Measurements from ENCODE around the gene CAGE1. TPM values are rescaled to one million over a fixed set of nuclear protein-coding genes. Genes with fewer than 3 reads are reported as not detected.

Gene CAGE1
- total RNA-seq, 2 donors from 2014 or later: not detected

DNA sequence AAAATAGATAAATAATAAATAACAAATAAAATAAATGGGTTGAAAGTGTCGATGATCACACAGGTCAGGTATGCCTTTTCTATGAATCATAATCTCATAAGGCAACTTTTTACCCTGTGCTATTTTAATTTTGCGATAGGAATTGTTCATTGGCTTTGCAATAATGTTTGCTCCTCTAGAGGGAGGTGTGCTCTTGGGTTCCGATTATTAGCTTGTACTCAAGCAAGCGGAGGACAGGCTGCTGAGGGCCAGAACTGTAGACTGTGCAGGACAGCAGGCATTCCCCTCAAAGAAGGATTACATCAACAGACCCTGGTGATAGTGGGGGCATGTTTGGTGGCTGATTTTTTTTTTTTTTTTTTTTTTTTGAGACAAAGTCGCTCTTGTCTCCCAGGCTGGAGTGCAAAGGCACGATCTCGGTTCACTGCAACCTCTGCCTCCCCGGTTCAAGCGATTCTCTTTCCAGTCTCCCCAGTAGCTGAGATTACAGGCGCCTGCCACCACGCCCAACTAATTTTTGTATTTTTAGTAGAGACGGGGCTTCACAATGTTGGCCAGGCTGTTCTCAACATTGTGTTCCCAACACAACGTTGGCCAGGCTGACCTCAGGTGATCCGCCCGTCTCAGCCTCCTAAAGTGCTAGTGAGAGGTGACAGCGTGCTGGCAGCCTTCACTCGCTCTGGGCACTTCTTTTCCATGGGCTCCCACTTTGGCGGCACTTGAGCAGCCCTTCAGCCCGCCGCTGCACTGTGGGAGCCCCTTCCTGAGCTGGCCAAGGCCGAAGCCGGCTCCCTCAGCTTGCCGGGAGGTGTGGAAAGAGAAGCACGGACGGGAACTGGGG is 35.6 kb upstream of the CAGE1 start:
- TF ChIP-seq, protein P1, sequence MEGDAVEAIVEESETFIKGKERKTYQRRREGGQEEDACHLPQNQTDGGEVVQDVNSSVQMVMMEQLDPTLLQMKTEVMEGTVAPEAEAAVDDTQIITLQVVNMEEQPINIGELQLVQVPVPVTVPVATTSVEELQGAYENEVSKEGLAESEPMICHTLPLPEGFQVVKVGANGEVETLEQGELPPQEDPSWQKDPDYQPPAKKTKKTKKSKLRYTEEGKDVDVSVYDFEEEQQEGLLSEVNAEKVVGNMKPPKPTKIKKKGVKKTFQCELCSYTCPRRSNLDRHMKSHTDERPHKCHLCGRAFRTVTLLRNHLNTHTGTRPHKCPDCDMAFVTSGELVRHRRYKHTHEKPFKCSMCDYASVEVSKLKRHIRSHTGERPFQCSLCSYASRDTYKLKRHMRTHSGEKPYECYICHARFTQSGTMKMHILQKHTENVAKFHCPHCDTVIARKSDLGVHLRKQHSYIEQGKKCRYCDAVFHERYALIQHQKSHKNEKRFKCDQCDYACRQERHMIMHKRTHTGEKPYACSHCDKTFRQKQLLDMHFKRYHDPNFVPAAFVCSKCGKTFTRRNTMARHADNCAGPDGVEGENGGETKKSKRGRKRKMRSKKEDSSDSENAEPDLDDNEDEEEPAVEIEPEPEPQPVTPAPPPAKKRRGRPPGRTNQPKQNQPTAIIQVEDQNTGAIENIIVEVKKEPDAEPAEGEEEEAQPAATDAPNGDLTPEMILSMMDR (IDR thresholded peaks at IDR 0.05): peak in 1 of 2 donors; percentile 67
- peak overlapping the region; percentile 42 to 53 for H3K27ac ChIP-seq
- H3K9me3 ChIP-seq: no peaks in the 10 kb centered on the region
- H3K36me3 ChIP-seq: no peaks in the 10 kb centered on the region
- H3K4me1 ChIP-seq: no peaks in the 10 kb centered on the region
- no peaks in the 10 kb centered on the region for H3K27me3 ChIP-seq
- DNase-seq (ENCODE audit: low spot score): no peak
- H3K4me3 ChIP-seq: no peak overlapping the region

DNA sequence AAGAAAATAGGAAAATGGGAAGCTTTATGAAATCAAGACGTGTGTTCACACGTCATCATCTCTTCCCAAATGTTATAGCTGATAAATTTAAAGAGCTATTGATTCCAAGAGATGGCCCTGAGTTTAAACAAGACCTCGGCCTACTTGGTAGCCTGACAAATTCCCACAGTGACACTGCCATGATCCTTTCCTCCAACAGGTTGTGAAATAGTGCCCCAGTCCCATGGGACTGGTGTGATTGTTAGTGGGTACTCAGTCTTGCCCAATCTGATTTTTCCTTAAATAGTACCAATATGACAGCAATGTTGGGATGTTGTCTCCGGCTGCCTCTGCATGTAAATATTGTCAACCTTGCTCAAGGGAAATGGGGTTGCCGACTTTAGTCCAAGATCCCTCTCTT is 34.5 kb upstream of the CAGE1 start:
- no peak overlapping the region for H3K4me3 ChIP-seq
- TF ChIP-seq, protein P1 (IDR thresholded peaks at IDR 0.05): no peak
- no peak for DNase-seq (ENCODE audit: low spot score)
- no peaks in the 10 kb centered on the region for H3K36me3 ChIP-seq
- H3K27me3 ChIP-seq: no peaks in the 10 kb centered on the region
- H3K9me3 ChIP-seq: no peaks in the 10 kb centered on the region
- no peaks in the 10 kb centered on the region for H3K4me1 ChIP-seq
- no peak overlapping the region for H3K27ac ChIP-seq

DNA sequence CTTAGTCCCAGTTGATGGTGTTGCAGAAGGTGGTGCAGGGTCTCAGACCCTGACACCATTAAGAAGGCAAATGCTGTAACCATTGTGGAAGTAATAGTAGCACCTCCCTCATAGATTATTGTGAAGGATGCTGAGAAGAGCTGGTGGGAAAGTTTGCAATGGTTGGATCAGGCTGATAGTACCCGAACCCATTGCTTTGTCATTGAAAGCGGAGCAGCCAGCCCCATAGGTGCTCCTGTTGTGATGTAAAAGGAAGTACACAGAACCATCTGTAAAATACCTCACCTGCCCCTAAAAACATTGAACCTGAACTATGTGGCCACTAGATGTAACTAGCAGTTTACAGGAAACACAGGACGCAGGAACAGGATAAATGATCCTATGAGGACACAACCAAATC is 31.5 kb upstream of the CAGE1 start:
- no peak for DNase-seq (ENCODE audit: low spot score)
- H3K27ac ChIP-seq: no peak overlapping the region
- no peaks in the 10 kb centered on the region for H3K27me3 ChIP-seq
- peaks cover 21% of the 10 kb centered on the region for H3K36me3 ChIP-seq
- no peaks in the 10 kb centered on the region for H3K9me3 ChIP-seq
- H3K4me1 ChIP-seq: no peaks in the 10 kb centered on the region
- TF ChIP-seq, protein P1 (IDR thresholded peaks at IDR 0.05): no peak
- no peak overlapping the region for H3K4me3 ChIP-seq

DNA sequence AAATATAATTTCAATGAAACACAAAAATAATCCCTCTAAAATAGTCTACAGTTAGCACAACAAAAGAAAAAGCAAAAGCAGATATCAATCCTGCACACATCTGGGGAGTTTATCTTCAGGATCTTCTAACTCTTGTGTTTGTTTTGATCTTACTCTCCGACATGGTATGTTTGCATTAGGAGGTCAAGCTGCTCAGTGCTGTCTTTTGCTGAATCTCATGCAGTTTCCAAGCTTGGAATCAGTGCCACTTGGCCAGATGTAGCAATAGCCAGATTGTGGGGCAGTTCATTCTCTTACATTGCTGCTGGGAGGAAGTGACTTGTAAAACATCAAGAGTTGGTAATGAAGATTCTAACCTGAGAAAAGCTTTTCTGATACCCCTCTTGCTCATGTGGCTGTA is 29.5 kb upstream of the CAGE1 start:
- DNase-seq (ENCODE audit: low spot score): no peak
- H3K36me3 ChIP-seq: peaks cover 41% of the 10 kb centered on the region
- TF ChIP-seq, protein P1 (IDR thresholded peaks at IDR 0.05): no peak
- H3K27me3 ChIP-seq: no peaks in the 10 kb centered on the region
- no peaks in the 10 kb centered on the region for H3K9me3 ChIP-seq
- H3K4me1 ChIP-seq: no peaks in the 10 kb centered on the region
- H3K4me3 ChIP-seq: no peak overlapping the region
- no peak overlapping the region for H3K27ac ChIP-seq

DNA sequence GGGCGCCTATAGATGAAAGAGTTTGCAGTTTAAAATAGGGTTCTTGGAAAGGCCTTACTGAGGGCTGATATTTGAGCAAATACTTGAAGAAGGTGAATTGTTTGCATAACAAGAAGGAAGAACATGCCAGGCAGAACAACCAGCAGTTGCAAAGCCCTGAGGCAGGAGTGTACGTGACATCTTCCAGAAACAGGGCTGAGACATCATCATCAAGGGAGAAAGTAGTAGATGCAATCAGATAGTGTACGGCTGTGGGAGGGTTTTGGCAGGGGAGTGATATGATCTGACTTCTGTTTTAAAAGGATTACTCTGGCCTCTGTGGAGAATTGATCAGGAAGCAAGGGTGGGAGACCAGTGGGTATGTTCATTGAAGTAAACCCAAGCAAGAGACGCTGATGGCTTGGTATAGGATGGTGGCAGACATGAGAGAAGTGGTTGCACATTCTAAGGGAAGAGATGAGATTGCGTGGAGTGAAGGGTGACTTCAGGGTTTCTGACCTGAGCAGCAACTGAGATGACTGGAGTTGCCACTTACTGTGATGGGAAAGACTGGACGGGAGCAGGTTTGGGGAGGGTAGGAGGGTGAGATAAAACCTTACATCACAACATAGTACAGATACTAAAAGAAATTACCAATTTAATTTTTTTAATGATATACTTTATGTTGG is 28.8 kb upstream of the CAGE1 start:
- peaks cover 46% of the 10 kb centered on the region for H3K36me3 ChIP-seq
- no peaks in the 10 kb centered on the region for H3K27me3 ChIP-seq
- H3K27ac ChIP-seq: no peak overlapping the region
- H3K4me1 ChIP-seq: no peaks in the 10 kb centered on the region
- TF ChIP-seq, protein P1 (IDR thresholded peaks at IDR 0.05): no peak
- no peak for DNase-seq (ENCODE audit: low spot score)
- H3K4me3 ChIP-seq: no peak overlapping the region
- H3K9me3 ChIP-seq: no peaks in the 10 kb centered on the region

All from right atrium auricular region (tissue), 2 donors.